Measurements from ENCODE around the gene NRP1. TPM values are rescaled to one million over a fixed set of nuclear protein-coding genes. Genes with fewer than 3 reads are reported as not detected.

NRP1 gene
- total RNA-seq (2022; extraction: Qiagen RNA extraction), result 65.7 to 105 TPM (median 89.0 TPM) in 5 replicates

GRCh38 chr10:33334153-33334804 is at the start of gene NRP1:
TSS of gene NRP1 (minus strand) at chr10:33334667. CDS start at chr10:33334382, 285 bp downstream.

